HG03378 (cell line): ENCODE results near the gene RBM15.

Experiments
- ATAC-seq: cut with Tn5 transposase; IDR thresholded peaks from one replicate; pipeline ENCODE4 v1.9.1; 2021; ENCODE audit warnings: mild to moderate bottlenecking, moderate library complexity; ENCODE audit not compliant: unreplicated experiment

The RBM15 gene, protein sequence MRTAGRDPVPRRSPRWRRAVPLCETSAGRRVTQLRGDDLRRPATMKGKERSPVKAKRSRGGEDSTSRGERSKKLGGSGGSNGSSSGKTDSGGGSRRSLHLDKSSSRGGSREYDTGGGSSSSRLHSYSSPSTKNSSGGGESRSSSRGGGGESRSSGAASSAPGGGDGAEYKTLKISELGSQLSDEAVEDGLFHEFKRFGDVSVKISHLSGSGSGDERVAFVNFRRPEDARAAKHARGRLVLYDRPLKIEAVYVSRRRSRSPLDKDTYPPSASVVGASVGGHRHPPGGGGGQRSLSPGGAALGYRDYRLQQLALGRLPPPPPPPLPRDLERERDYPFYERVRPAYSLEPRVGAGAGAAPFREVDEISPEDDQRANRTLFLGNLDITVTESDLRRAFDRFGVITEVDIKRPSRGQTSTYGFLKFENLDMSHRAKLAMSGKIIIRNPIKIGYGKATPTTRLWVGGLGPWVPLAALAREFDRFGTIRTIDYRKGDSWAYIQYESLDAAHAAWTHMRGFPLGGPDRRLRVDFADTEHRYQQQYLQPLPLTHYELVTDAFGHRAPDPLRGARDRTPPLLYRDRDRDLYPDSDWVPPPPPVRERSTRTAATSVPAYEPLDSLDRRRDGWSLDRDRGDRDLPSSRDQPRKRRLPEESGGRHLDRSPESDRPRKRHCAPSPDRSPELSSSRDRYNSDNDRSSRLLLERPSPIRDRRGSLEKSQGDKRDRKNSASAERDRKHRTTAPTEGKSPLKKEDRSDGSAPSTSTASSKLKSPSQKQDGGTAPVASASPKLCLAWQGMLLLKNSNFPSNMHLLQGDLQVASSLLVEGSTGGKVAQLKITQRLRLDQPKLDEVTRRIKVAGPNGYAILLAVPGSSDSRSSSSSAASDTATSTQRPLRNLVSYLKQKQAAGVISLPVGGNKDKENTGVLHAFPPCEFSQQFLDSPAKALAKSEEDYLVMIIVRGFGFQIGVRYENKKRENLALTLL

DNA sequence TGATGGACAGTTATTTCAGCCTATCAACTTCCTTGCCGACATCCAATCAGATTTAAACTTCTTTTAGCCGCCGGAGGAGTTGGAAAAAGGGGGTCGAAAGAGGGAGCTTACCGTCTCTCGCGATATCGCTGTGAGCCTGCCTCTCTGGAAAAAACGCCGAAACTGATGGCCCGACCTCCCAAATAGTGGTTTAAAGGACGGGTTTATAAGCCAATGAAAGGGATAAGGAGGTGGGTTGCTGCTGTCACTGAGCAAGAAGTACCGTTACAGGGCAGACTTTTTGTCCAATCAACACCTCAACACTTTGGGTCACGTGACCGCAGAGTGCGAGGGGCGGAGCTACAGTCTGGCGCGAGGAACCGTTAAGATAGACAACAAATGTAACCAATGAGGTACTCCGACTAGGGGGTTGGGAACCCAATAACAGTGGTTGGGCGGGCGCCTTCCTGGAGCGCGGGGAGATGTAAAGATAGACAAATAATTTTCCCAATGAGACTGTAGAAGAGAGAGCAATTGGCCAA lies at the start of gene RBM15:
Gene RBM15, plus strand, starts transcription at position 492 of the 521 bp plus-strand sequence. Its CDS starts 29 bp downstream, at position 521.
- ATAC-seq, result peak; percentile 79

GRCh38 chr1:110291241-110292030 lies 47.7 kb upstream of the RBM15 start:
- ATAC-seq, result no peak

GRCh38 chr1:110292031-110292741 lies 47.0 kb upstream of the RBM15 start:
- ATAC-seq, result no peak

DNA sequence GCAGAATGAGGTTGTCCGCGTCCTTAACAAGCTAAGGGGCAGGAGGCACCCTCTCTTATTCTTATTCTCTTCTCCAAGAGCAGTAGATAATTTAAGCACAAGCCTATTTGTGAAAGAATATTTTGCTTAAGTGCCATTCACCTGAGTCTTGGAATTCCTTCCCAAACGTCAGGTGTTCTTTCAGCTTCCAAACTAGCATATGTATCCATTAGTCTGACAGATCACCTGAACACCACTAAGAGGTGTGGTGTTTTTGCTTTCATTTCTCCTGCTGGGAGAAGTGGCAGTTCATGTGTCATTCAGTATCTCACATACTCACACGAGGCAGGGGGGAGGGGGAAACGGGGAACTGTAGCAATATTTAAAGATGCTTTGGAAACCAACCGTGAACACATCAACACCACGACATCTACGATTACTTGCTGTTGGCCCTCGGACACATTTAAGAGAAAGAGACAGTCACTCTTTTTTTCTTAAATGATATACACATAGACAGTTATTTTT lies 45.5 kb upstream of the RBM15 start:
- no peak for ATAC-seq

DNA sequence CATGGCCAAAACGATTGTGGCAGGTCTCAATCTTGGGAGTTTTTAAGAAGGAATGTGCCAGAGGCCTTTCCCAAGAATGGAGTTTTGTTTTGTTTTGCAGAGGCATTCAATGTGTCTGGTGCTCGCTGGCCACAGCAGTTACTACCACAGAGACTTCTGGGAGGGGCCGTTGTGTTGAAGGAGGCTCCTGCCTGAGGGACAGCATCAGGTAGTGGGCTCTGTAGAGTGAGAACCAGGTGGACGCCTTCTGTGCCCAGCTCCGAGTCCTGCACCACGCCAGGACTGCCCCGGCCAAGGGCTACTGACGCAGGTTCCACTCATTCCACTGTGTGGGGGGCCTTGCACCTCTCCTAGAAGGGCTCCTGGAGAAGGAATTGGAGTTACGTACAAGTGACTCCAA lies 44.9 kb upstream of the RBM15 start:
- no peak for ATAC-seq

GRCh38 chr1:110298991-110299390 lies 40.2 kb upstream of the RBM15 start:
- ATAC-seq, result no peak

GRCh38 chr1:110300412-110301085 lies 38.6 kb upstream of the RBM15 start:
- ATAC-seq, result no peak

- no peak for ATAC-seq
These were observed 36.3 kb upstream of the RBM15 start for GRCh38 chr1:110302836-110303235.

- ATAC-seq, result no peak
These were observed 33.2 kb upstream of the RBM15 start for GRCh38 chr1:110305900-110306420.

DNA sequence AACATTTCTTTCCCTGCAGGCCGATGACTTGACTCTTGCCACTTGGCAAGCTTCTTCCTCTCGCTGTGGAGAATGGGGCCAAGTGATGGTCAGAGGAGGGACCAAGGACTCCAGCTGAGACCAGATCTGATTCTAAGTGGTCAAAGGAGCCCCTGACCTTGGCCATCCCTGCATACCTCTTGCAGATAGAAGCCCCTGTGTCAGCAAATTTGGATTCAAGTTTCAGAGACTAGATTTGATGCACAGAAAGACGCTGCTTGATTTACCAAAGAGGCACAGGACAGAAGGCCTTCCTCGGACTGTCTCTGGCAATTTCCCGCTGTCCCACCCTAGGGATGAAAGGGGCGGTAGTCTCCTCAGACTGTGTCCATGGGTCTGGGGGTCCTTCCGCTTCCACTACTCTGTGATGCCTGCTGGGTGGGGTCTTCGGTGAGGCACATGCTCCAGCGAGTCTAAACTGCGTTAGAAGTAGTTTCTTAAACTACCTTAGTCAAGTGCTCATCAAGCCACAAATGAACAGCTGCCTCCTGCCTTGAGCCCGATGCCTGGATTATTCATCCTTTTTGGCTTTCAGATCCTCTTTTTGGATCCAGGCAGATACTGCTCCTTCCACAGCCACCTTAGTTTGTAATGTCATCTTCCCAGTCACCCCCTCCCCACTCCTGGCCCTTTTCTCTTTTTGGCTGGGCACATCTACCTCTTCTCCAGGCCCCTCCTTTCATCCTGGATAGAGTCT lies 31.8 kb upstream of the RBM15 start:
- ATAC-seq, result no peak

- ATAC-seq, result no peak
These were observed 30.9 kb upstream of the RBM15 start for GRCh38 chr1:110308247-110308646.

DNA sequence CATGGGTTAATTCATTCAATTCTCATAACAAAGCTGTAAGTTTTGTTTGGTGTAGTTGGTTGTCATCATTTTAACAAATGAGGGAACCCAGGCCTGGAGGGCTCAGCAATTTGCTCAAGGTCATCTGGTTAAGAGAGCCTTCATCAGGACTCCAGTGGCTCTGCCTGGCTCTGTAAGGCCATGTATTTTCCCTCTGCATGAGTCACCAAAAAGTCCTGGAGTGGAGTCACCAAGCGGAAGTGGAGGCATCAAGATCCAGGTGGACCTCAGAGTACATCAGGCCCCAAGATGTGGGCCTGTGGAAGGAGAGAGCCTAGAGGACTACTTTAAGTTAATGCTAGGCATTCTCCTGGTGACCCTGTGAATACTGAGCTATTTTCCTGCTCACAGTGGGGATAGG lies 30.0 kb upstream of the RBM15 start:
- no peak for ATAC-seq

- ATAC-seq, result no peak
These were observed 29.4 kb upstream of the RBM15 start for GRCh38 chr1:110309767-110310166.

- no peak for ATAC-seq
These were observed 28.9 kb upstream of the RBM15 start for GRCh38 chr1:110310300-110310699.

GRCh38 chr1:110312188-110313121 lies 26.7 kb upstream of the RBM15 start:
- ATAC-seq, result no peak

- ATAC-seq, result no peak
These were observed 22.4 kb upstream of the RBM15 start for GRCh38 chr1:110316735-110317134.

DNA sequence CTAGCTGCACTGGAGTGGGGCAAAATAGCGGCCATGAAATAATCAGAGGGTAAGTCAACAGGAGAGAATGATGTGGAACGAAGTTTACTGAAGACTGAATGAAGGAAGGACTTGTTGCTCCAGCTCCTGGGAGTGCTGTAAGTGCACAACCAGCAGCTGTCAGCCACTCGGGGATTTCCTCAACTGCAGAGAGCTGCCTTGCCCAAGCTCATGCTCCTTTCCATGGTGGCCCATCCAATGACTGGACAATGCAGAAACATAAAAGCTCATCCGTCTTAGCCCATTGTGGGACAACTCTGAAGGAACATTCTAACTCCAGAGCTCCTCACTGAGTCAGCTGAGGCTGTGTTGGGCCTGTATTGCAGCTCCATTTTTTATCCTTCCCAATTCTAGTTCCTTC lies 21.1 kb upstream of the RBM15 start:
- ATAC-seq, result no peak
